Peyer's patch (tissue), 4 donors: Measurements from ENCODE around the gene DOCK8.

Experiments used
- CTCF ChIP-seq, 6 experiments: fragments of 450-650 bp in 4 of 6; fragments of 200-600 bp in 2 of 6; sonication (generic) in 1 of 6; IDR thresholded peaks; one replicate each; pipeline ENCODE4 v1.5.1; 2017 to 2019; ENCODE audit warnings: antibody characterized with exemption in 6 of 6, mild to moderate bottlenecking in 3 of 6, moderate library complexity in 1 of 6
- POLR2A ChIP-seq, 2 donors: fragments of 450-650 bp; IDR thresholded peaks; one replicate each; pipeline ENCODE4 v1.5.1; 2017; ENCODE audit warnings: antibody characterized with exemption in 2 of 2, mild to moderate bottlenecking in 2 of 2, moderate library complexity in 2 of 2

DNA sequence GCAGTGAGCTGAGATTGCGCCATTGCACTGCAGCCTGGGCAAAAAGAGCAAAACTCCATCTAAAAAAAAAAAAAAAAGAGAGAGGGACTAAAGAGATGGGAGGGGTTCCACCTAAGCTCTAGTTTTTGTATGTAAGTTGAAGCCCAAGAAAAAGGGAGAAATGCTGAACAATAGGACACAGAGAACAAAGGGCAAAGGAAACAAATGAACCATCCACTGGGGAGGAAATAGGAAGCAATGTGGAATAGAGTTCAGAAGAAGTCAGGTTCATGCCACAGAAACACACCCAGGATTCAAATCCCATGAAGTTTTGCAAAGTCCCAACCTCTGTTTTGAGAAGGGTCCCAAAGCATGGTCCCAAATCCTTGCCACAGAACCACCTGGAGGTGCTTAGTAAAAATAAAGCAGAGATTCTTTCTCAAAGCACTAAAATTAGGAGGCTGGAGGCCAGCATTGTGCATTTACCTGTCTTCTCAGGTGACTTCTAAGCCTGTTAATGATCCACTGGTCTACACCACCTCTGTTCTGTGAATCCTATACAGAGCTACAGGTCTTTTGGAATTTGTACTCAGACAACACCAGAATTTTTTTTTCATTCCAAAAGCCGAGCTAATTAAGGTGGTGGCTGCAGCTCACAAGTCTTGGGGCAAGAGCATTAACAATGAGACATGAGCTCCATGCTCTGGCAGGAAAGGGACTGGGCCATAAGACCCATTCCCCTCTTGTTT is 177.6 kb downstream of the DOCK8 start:
- no peak for TF ChIP-seq CTCF (IDR thresholded peaks at IDR 0.05)
- no peak for TF ChIP-seq POLR2A (IDR thresholded peaks at IDR 0.05)
